ENCODE data around the gene CYSTM1. TPM values are rescaled to one million over a fixed set of nuclear protein-coding genes. Genes with fewer than 3 reads are reported as not detected.

The CYSTM1 gene
- total RNA-seq, 2 experiments from 2014 or later: 21.4 to 36.7 TPM

GRCh38 chr5:140162275-140162674, 12.7 kb upstream of the CYSTM1 start:
- H3K27ac ChIP-seq (ENCODE audit: low read depth, low read length, poor library complexity, severe bottlenecking): no peak overlapping the region
- no TSS peak for BruUV-seq (replicated peaks)
- no peak overlapping the region for H2AFZ ChIP-seq (ENCODE audit: low read length)
- ChIA-PET CTCF (ENCODE audit: unreplicated experiment) (no interaction called here), POLR2A (interaction anchor here (0.9 to 1.5 kb wide), 2 partner anchors 12 to 53 kb away, joined by 3 to 4 read pairs; partner anchors contain the start of gene CYSTM1)
- H3K9me3 ChIP-seq (ENCODE audit: low read length): no peaks in the 10 kb centered on the region
- peaks cover 13% of the 10 kb centered on the region for H3K4me1 ChIP-seq (ENCODE audit: insufficient read depth, low read length, poor library complexity, severe bottlenecking)
- H4K20me1 ChIP-seq (ENCODE audit: insufficient read depth, low read length): no peaks in the 10 kb centered on the region
- no peak for TF ChIP-seq EZH2phosphoT487 (IDR thresholded peaks at IDR 0.05; ENCODE audit: borderline replicate concordance, low read depth, low read length)
- no peak for TF ChIP-seq CTCF (conservative IDR thresholded peaks at IDR 0.05; ENCODE audit: low read length)
- H3K4me2 ChIP-seq (ENCODE audit: low read length): no peak overlapping the region
- no peaks in the 10 kb centered on the region for H3K36me3 ChIP-seq (ENCODE audit: insufficient read depth, low read length)
- no peak for DNase-seq (ENCODE audit: low spot score)
- H3K4me3 ChIP-seq (ENCODE audit: low read depth, low read length, poor library complexity, severe bottlenecking): no peak overlapping the region
- H3K9me2 ChIP-seq (ENCODE audit: insufficient read depth, low read length): no peaks in the 10 kb centered on the region
- intact Hi-C loops (cut with micrococcal nuclease; ENCODE audit: unreplicated experiment): no loop called here
- no peaks in the 10 kb centered on the region for H3K79me2 ChIP-seq (ENCODE audit: insufficient read depth, low read depth, low read length)

GRCh38 chr5:140162781-140163180, 12.2 kb upstream of the CYSTM1 start:
- Histone ChIP-seq H3K79me2 (ENCODE audit: insufficient read depth, low read depth, low read length) (no peaks in the 10 kb centered on the region), H3K9me3 (ENCODE audit: low read length) (no peaks in the 10 kb centered on the region), H3K9me2 (ENCODE audit: insufficient read depth, low read length) (no peaks in the 10 kb centered on the region), H3K4me1 (ENCODE audit: insufficient read depth, low read length, poor library complexity, severe bottlenecking) (peaks cover 13% of the 10 kb centered on the region), H4K20me1 (ENCODE audit: insufficient read depth, low read length) (no peaks in the 10 kb centered on the region), H3K4me2 (ENCODE audit: low read length) (no peak overlapping the region), H3K36me3 (ENCODE audit: insufficient read depth, low read length) (no peaks in the 10 kb centered on the region), H2AFZ (ENCODE audit: low read length) (no peak overlapping the region), H3K27ac (ENCODE audit: low read depth, low read length, poor library complexity, severe bottlenecking) (no peak overlapping the region), H3K4me3 (ENCODE audit: low read depth, low read length, poor library complexity, severe bottlenecking) (no peak overlapping the region)
- DNase-seq (ENCODE audit: low spot score): no peak
- TF ChIP-seq EZH2phosphoT487 (IDR thresholded peaks at IDR 0.05; ENCODE audit: borderline replicate concordance, low read depth, low read length) (no peak), CTCF (conservative IDR thresholded peaks at IDR 0.05; ENCODE audit: low read length) (no peak)
- intact Hi-C loops (cut with micrococcal nuclease; ENCODE audit: unreplicated experiment): no loop called here
- ChIA-PET CTCF (ENCODE audit: unreplicated experiment) (no interaction called here), POLR2A (interaction anchor here (0.9 to 1.5 kb wide), 2 partner anchors 12 to 54 kb away, joined by 3 to 4 read pairs; partner anchors contain the start of gene CYSTM1)
- no TSS peak for BruUV-seq (replicated peaks)

- Histone ChIP-seq H2AFZ (ENCODE audit: low read length) (no peak overlapping the region), H3K27ac (ENCODE audit: low read depth, low read length, poor library complexity, severe bottlenecking) (no peak overlapping the region), H3K4me3 (ENCODE audit: low read depth, low read length, poor library complexity, severe bottlenecking) (no peak overlapping the region), H3K9me3 (ENCODE audit: low read length) (no peaks in the 10 kb centered on the region), H3K4me1 (ENCODE audit: insufficient read depth, low read length, poor library complexity, severe bottlenecking) (peaks cover 20% of the 10 kb centered on the region), H3K9me2 (ENCODE audit: insufficient read depth, low read length) (no peaks in the 10 kb centered on the region), H4K20me1 (ENCODE audit: insufficient read depth, low read length) (no peaks in the 10 kb centered on the region), H3K4me2 (ENCODE audit: low read length) (no peak overlapping the region), H3K79me2 (ENCODE audit: insufficient read depth, low read depth, low read length) (no peaks in the 10 kb centered on the region), H3K36me3 (ENCODE audit: insufficient read depth, low read length) (no peaks in the 10 kb centered on the region)
- CTCF ChIA-PET (ENCODE audit: unreplicated experiment): no interaction called here
- intact Hi-C loops (cut with micrococcal nuclease; ENCODE audit: unreplicated experiment): no loop called here
- no TSS peak for BruUV-seq (replicated peaks)
- TF ChIP-seq CTCF (conservative IDR thresholded peaks at IDR 0.05; ENCODE audit: low read length) (no peak), EZH2phosphoT487 (IDR thresholded peaks at IDR 0.05; ENCODE audit: borderline replicate concordance, low read depth, low read length) (no peak)
- no peak for DNase-seq (ENCODE audit: low spot score)
- POLR2A ChIA-PET: interaction anchor here (0.8 to 1.0 kb wide), 2 partner anchors 30 to 373 kb away, joined by 3 read pairs; no protein-coding TSS in a partner anchor
Observed at GRCh38 chr5:140165101-140165922, 9.7 kb upstream of the CYSTM1 start.
